Natural killer cell (primary cell): ENCODE measurements around the gene CCDC136. TPM values are rescaled to one million over a fixed set of nuclear protein-coding genes. Genes with fewer than 3 reads are reported as not detected.

Experiments used
- ATAC-seq, 3 donors: fragments of 150-1000 bp in 2 of 3; fragments of 200-7000 bp in 1 of 3; cut with Tn5 transposase; 1 replicate in 1 of 3; 2 replicates in 2 of 3; pipeline ENCODE4 v1.10.0; 2021; ENCODE audit warnings: mild to moderate bottlenecking in 2 of 3, moderate library complexity in 2 of 3
- DNase-seq, 2 donors: peaks; one replicate each; pipeline versions ENCODE4 v3.0.0 to v3.0.0-alpha.2; 2013 to 2021; ENCODE audit warnings: mixed read lengths in 1 of 2
- H3K27ac ChIP-seq: one replicate; pipeline ENCODE4 v1.5.1; 2013; ENCODE audit warnings: mild to moderate bottlenecking, low read length
- H3K27me3 ChIP-seq: one replicate; pipeline ENCODE4 v1.6.1; 2013; ENCODE audit warnings: low read length; ENCODE audit not compliant: control insufficient read depth, insufficient read depth
- H3K36me3 ChIP-seq: one replicate; pipeline ENCODE4 v1.6.1; 2013; ENCODE audit warnings: low read length; ENCODE audit not compliant: control insufficient read depth, insufficient read depth
- H3K4me1 ChIP-seq: one replicate; pipeline ENCODE4 v1.6.1; 2013; ENCODE audit warnings: low read length; ENCODE audit not compliant: control insufficient read depth, insufficient read depth
- H3K4me3 ChIP-seq: one replicate; pipeline ENCODE4 v1.5.1; 2013; ENCODE audit warnings: low read length
- H3K9me3 ChIP-seq: one replicate; pipeline ENCODE4 v1.6.1; 2013; ENCODE audit warnings: low read length; ENCODE audit not compliant: control insufficient read depth, insufficient read depth
- H3K27ac Mint-ChIP-seq, 2 donors: one replicate each; pipeline ENCODE4 v1.8.0; 2022; ENCODE audit warnings: mild to moderate bottlenecking in 2 of 2, mixed read lengths in 2 of 2, moderate library complexity in 1 of 2
- H3K27me3 Mint-ChIP-seq, 2 donors: one replicate each; pipeline ENCODE4 v1.8.0; 2022; ENCODE audit warnings: low read depth in 2 of 2, mixed read lengths in 2 of 2
- H3K36me3 Mint-ChIP-seq: one replicate; pipeline ENCODE4 v1.8.0; 2022; ENCODE audit warnings: mixed read lengths
- H3K4me1 Mint-ChIP-seq, 2 donors: one replicate each; pipeline ENCODE4 v1.8.0; 2022; ENCODE audit warnings: mixed read lengths in 2 of 2
- H3K4me3 Mint-ChIP-seq: one replicate; pipeline ENCODE4 v1.8.0; 2022; ENCODE audit warnings: mild to moderate bottlenecking, moderate library complexity, mixed read lengths
- H3K9me3 Mint-ChIP-seq, 2 donors: one replicate each; pipeline ENCODE4 v1.8.0; 2022; ENCODE audit warnings: mixed read lengths in 2 of 2
- WGBS: methylation state at CpG from one replicate; pipeline ENCODE4 v1.1.7; 2013; ENCODE audit warnings: missing lambda C conversion rate; ENCODE audit not compliant: insufficient coverage; 5-methylcytosine and 5-hydroxymethylcytosine counted together
- intact Hi-C: fragments of 100-400 bp; cut with micrococcal nuclease; formaldehyde crosslinking; loops from one replicate; pipeline ENCODE4 v1.14.2; 2022
- total RNA-seq, 4 donors: library from RNA; stranded (reverse); fragments of 120-200 nt in 1 of 4; gene quantifications; one replicate each; pipeline versions ENCODE4 v1.2.3 to v1.2.4, GENCODE V29; 2013 to 2022
- TF ChIP-seq, protein P1 (sequence below): fragments of 200-600 bp; IDR thresholded peaks from one replicate; pipeline ENCODE4 v1.8.0; 2022; ENCODE audit warnings: antibody characterized with exemption

The CCDC136 gene
- total RNA-seq, 3 donors from 2014 or later (not counting 1 experiment from before 2014, with no cell fraction given) = 10.9 to 17.5 (median 13.2) TPM

DNA sequence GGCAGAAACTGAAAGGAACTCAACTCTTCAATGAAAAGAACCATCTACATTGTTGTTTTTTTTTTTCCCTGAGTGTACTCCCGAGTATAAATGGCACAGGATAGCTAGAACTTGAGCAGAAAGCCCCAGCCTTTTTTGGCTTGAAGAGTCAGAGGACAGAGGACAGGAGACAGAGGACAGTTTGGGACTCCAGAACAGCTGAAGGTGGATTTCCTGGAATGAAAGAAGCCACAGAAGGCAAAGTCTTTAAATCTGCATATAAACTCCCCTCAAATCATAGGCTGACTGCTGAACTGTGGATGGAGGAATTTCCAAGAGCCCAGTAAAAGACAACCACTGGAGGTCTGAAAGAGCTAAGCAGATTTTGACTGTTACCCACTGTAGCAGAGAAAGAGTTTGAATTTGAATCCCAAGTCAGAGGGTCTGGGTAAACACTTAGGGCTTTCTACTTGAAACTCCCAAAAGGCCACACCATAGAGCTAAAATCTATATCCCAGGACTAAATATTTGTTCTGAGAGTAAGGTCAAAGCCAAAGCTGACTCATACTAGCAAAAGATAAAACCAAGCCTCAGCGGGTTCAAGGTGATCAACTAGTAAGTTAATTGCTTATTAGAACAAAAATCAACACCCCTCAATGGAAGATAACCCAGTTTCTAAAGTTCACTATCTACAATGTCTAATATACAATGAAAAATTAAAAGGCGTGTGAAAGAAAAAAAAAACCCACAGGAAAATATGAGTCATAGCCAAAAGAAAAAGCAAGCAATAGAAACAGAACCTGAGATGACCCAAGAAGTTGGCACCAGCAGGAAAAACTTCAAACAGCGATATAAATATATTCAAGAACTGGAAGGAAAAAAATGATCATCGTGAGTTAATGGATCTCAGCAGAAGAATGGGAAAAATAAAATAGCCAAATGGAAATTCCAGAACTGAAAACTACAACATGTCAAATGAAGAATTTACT lies 14.3 kb upstream of the CCDC136 start:
- TF ChIP-seq, protein P1, sequence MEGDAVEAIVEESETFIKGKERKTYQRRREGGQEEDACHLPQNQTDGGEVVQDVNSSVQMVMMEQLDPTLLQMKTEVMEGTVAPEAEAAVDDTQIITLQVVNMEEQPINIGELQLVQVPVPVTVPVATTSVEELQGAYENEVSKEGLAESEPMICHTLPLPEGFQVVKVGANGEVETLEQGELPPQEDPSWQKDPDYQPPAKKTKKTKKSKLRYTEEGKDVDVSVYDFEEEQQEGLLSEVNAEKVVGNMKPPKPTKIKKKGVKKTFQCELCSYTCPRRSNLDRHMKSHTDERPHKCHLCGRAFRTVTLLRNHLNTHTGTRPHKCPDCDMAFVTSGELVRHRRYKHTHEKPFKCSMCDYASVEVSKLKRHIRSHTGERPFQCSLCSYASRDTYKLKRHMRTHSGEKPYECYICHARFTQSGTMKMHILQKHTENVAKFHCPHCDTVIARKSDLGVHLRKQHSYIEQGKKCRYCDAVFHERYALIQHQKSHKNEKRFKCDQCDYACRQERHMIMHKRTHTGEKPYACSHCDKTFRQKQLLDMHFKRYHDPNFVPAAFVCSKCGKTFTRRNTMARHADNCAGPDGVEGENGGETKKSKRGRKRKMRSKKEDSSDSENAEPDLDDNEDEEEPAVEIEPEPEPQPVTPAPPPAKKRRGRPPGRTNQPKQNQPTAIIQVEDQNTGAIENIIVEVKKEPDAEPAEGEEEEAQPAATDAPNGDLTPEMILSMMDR = no peak
- DNase-seq (no peak), ATAC-seq (no peak)
- no peaks in the 10 kb centered on the region for H3K27me3 ChIP-seq
- H3K4me1 Mint-ChIP-seq = no peaks in the 10 kb centered on the region
- H3K4me3 ChIP-seq = no peak overlapping the region
- peaks cover 4 to 7% of the 10 kb centered on the region in 2 donors for H3K9me3 Mint-ChIP-seq
- no peak overlapping the region for H3K27ac Mint-ChIP-seq
- H3K27ac ChIP-seq = no peak overlapping the region
- H3K36me3 Mint-ChIP-seq = peaks cover 14% of the 10 kb centered on the region
- no peak overlapping the region for H3K4me3 Mint-ChIP-seq
- 74% methylated on average over 5 of the region's 5 CpGs for WGBS
- peaks cover 3% of the 10 kb centered on the region for H3K36me3 ChIP-seq
- no peaks in the 10 kb centered on the region for H3K4me1 ChIP-seq
- intact Hi-C loops = no loop called here
- H3K9me3 ChIP-seq = no peaks in the 10 kb centered on the region
- H3K27me3 Mint-ChIP-seq = peaks cover 0 to 13% of the 10 kb centered on the region in 2 donors

DNA sequence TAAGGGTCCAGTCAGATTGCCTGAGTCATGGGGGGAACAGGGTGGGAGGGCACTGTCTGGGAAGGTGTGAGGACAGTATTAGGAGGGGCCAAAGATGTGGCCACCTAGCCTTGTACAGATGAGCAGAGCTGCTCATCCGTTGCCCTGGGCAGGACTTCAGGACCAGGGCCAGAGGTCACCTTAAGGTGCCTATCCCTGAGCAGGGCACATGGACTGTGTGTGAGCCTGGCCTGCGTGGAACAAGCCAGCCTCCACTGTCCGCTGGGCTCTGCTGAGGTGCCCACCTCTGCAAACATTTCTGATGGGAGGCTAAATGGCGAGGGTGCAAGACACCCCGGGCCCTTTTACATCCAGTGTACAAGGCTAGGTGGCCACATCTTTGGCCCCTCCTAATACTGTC lies 12.8 kb upstream of the CCDC136 start:
- H3K4me3 ChIP-seq = no peak overlapping the region
- no peak overlapping the region for H3K4me3 Mint-ChIP-seq
- intact Hi-C loops = no loop called here
- H3K36me3 ChIP-seq = no peaks in the 10 kb centered on the region
- H3K9me3 Mint-ChIP-seq = peaks cover 4 to 7% of the 10 kb centered on the region in 2 donors
- no peaks in the 10 kb centered on the region for H3K27me3 ChIP-seq
- peaks cover 0 to 13% of the 10 kb centered on the region in 2 donors for H3K27me3 Mint-ChIP-seq
- ATAC-seq = no peak
- H3K36me3 Mint-ChIP-seq = peaks cover 12% of the 10 kb centered on the region
- WGBS = 93% methylated on average over 5 of the region's 5 CpGs
- no peaks in the 10 kb centered on the region for H3K4me1 ChIP-seq
- H3K4me1 Mint-ChIP-seq = no peaks in the 10 kb centered on the region
- no peak overlapping the region for H3K27ac ChIP-seq
- TF ChIP-seq, protein P1 = no peak
- no peaks in the 10 kb centered on the region for H3K9me3 ChIP-seq
- no peak for DNase-seq
- H3K27ac Mint-ChIP-seq = no peak overlapping the region

DNA sequence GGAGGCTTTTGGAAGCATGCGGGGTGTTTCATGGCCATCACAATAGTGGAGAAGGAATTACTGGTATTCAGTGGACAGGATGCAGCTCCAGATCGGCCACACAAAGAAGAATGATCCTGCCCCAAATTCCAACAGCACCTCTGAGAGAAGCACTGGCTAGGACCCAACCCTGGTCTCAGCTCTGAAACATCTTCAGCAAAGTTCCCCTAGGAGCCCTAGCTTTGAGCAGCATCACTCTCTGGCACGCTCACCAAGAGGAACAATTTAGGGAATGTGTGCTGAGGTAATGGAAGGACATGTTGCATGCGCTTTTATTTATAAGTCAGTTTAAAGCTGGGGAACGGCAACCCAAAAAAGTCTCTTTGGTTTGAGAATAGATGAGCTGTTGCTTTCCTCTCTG lies 10.6 kb upstream of the CCDC136 start:
- no peak for ATAC-seq
- no peak overlapping the region for H3K4me3 ChIP-seq
- H3K9me3 ChIP-seq = no peaks in the 10 kb centered on the region
- no peaks in the 10 kb centered on the region for H3K27me3 ChIP-seq
- no peak overlapping the region for H3K27ac Mint-ChIP-seq
- no peaks in the 10 kb centered on the region for H3K36me3 ChIP-seq
- H3K27ac ChIP-seq = no peak overlapping the region
- TF ChIP-seq, protein P1 = no peak
- H3K27me3 Mint-ChIP-seq = peaks cover 0 to 13% of the 10 kb centered on the region in 2 donors
- DNase-seq = no peak
- H3K4me3 Mint-ChIP-seq = no peak overlapping the region
- 91% methylated on average over 5 of the region's 5 CpGs for WGBS
- H3K4me1 Mint-ChIP-seq = no peaks in the 10 kb centered on the region
- H3K4me1 ChIP-seq = no peaks in the 10 kb centered on the region
- intact Hi-C loops = no loop called here
- peaks cover 12% of the 10 kb centered on the region for H3K36me3 Mint-ChIP-seq
- H3K9me3 Mint-ChIP-seq = peaks cover 4 to 7% of the 10 kb centered on the region in 2 donors
